Sigmoid colon (tissue), 7 donors: ENCODE measurements around the gene PHACTR3. TPM values are rescaled to one million over a fixed set of nuclear protein-coding genes. Genes with fewer than 3 reads are reported as not detected.

Source experiments
- DNase-seq: peaks from one replicate; pipeline ENCODE4 v3.0.0-alpha.2; 2019
- H3K27ac ChIP-seq, 4 donors: fragments of 200-600 bp; sonication (generic); one replicate each; pipeline ENCODE4 v1.5.1; 2016 to 2019; ENCODE audit warnings: mild to moderate bottlenecking in 1 of 4
- H3K27me3 ChIP-seq, 3 donors: fragments of 200-600 bp; sonication (generic); one replicate each; pipeline ENCODE4 v1.5.1; 2019; ENCODE audit warnings: mild to moderate bottlenecking in 1 of 3
- H3K36me3 ChIP-seq, 4 donors: fragments of 200-600 bp; sonication (generic); one replicate each; pipeline ENCODE4 v1.5.1; 2016 to 2019
- H3K4me1 ChIP-seq, 4 donors: fragments of 200-600 bp; sonication (generic); one replicate each; pipeline ENCODE4 v1.5.1; 2017 to 2019
- H3K4me3 ChIP-seq, 4 donors: fragments of 200-600 bp; sonication (generic); one replicate each; pipeline ENCODE4 v1.5.1; 2017 to 2019; ENCODE audit warnings: mild to moderate bottlenecking in 2 of 4, moderate library complexity in 1 of 4
- H3K9me3 ChIP-seq, 4 donors: fragments of 200-600 bp in 3 of 4; sonication (generic) in 3 of 4; one replicate each; pipeline versions ENCODE4 v1.5.1 to v1.6.1; 2013 to 2019
- CTCF ChIP-seq, 4 experiments: fragments of 450-650 bp in 3 of 4; fragments of 200-600 bp in 1 of 4; IDR thresholded peaks; one replicate each; pipeline ENCODE4 v1.5.1; 2016 to 2019; ENCODE audit warnings: antibody characterized with exemption in 4 of 4, mild to moderate bottlenecking in 3 of 4, moderate library complexity in 2 of 4
- EP300 ChIP-seq, 4 donors: sonication (generic); formaldehyde crosslinking; IDR thresholded peaks; one replicate each; pipeline ENCODE4 v1.6.1; 2017; ENCODE audit warnings: antibody characterized with exemption in 4 of 4
- POLR2A ChIP-seq, 2 donors: fragments of 450-650 bp; IDR thresholded peaks; one replicate each; pipeline ENCODE4 v1.6.1; 2016; ENCODE audit warnings: antibody characterized with exemption in 2 of 2, mild to moderate bottlenecking in 2 of 2, moderate library complexity in 2 of 2
- POLR2AphosphoS5 ChIP-seq, 4 donors: sonication (generic); formaldehyde crosslinking; IDR thresholded peaks; one replicate each; pipeline ENCODE4 v1.6.1; 2017; ENCODE audit warnings: antibody characterized with exemption in 4 of 4
- WGBS, 2 donors: extraction: QIAGEN DNeasy Blood & Tissue Kit; methylation state at CpG; one replicate each; pipeline ENCODE4 v1.1.7; 2013; 5-methylcytosine and 5-hydroxymethylcytosine counted together
- intact Hi-C: fragments of 100-400 bp; cut with DNase I; formaldehyde crosslinking; loops from one replicate; pipeline ENCODE4 v1.15.1; 2023
- polyA plus RNA-seq, 3 donors: library from polyadenylated mRNA; stranded (reverse); fragments of 200-250 nt; gene quantifications; one replicate each; pipeline ENCODE4 v1.2.3, GENCODE V29; 2013
- total RNA-seq, 4 donors: library from RNA; depleted of rRNA; stranded (reverse); fragments of >200 nt; gene quantifications; one replicate each; pipeline ENCODE4 v1.1.0, GENCODE V29; 2016
- donor health status: healthy with polysubstance abuse.
- donor health status: Bipolar disorder and iron deficiency.
- donor health status: healthy.

The PHACTR3 gene
- total and polyA plus RNA-seq, 7 donors, result under 0.01 to 1.5 (median 0.81) TPM

- intact Hi-C loops, result no loop called here
- H3K27ac ChIP-seq, result no peak overlapping the region
- H3K4me3 ChIP-seq, result no peak overlapping the region
- no peaks in the 10 kb centered on the region for H3K27me3 ChIP-seq
- no peaks in the 10 kb centered on the region for H3K36me3 ChIP-seq
- H3K4me1 ChIP-seq, result no peaks in the 10 kb centered on the region
- DNase-seq, result no peak
- H3K9me3 ChIP-seq, result no peaks in the 10 kb centered on the region
- 79 to 81% methylated on average over 2 of the region's 2 CpGs for whole genome bisulfite sequencing, 2 donors
- TF ChIP-seq CTCF (IDR thresholded peaks at IDR 0.05), result no peak
- TF ChIP-seq POLR2AphosphoS5 (IDR thresholded peaks at IDR 0.05), result no peak
- no peak for TF ChIP-seq EP300 (IDR thresholded peaks at IDR 0.05)
- TF ChIP-seq POLR2A (IDR thresholded peaks at IDR 0.05), result no peak
Measured at GRCh38 chr20:59731376-59731775, 127.0 kb downstream of the PHACTR3 start.

- 28 to 48% methylated on average over 3 of the region's 3 CpGs for WGBS, 2 donors
- no peak for DNase-seq
- H3K27ac ChIP-seq, result no peak overlapping the region
Measured at GRCh38 chr20:59733351-59733750, 129.0 kb downstream of the PHACTR3 start.

GRCh38 chr20:59735486-59735885 lies 131.1 kb downstream of the PHACTR3 start:
- WGBS, 2 donors, result 51 to 60% methylated on average over 8 of the region's 8 CpGs
- Histone ChIP-seq H3K9me3 (no peaks in the 10 kb centered on the region), H3K27ac (no peak overlapping the region), H3K27me3 (no peaks in the 10 kb centered on the region), H3K4me1 (no peaks in the 10 kb centered on the region), H3K36me3 (no peaks in the 10 kb centered on the region), H3K4me3 (no peak overlapping the region)
- TF ChIP-seq POLR2AphosphoS5 (IDR thresholded peaks at IDR 0.05), result no peak
- TF ChIP-seq EP300 (IDR thresholded peaks at IDR 0.05), result no peak
- TF ChIP-seq POLR2A (IDR thresholded peaks at IDR 0.05), result no peak
- no peak for TF ChIP-seq CTCF (IDR thresholded peaks at IDR 0.05)
- DNase-seq, result no peak
- intact Hi-C loops, result no loop called here

More at GRCh38 chr20:59733351-59733750, 129.0 kb downstream of the PHACTR3 start:
- no peak overlapping the region for H3K4me3 ChIP-seq
- no peaks in the 10 kb centered on the region for H3K27me3 ChIP-seq
- intact Hi-C loops, result no loop called here
- no peaks in the 10 kb centered on the region for H3K9me3 ChIP-seq
- TF ChIP-seq EP300 (IDR thresholded peaks at IDR 0.05) (no peak), CTCF (IDR thresholded peaks at IDR 0.05) (no peak), POLR2AphosphoS5 (IDR thresholded peaks at IDR 0.05) (no peak), POLR2A (IDR thresholded peaks at IDR 0.05) (no peak)
- H3K4me1 ChIP-seq, result no peaks in the 10 kb centered on the region
- no peaks in the 10 kb centered on the region for H3K36me3 ChIP-seq

GRCh38 chr20:59735917-59736316 lies 131.6 kb downstream of the PHACTR3 start:
- no peak for TF ChIP-seq POLR2A (IDR thresholded peaks at IDR 0.05)
- no peak for TF ChIP-seq POLR2AphosphoS5 (IDR thresholded peaks at IDR 0.05)
- TF ChIP-seq EP300 (IDR thresholded peaks at IDR 0.05), result no peak
- no peak for TF ChIP-seq CTCF (IDR thresholded peaks at IDR 0.05)
- no peaks in the 10 kb centered on the region for H3K27me3 ChIP-seq
- DNase-seq, result no peak

GRCh38 chr20:59736366-59736765 lies 132.0 kb downstream of the PHACTR3 start:
- Histone ChIP-seq H3K36me3 (no peaks in the 10 kb centered on the region), H3K9me3 (no peaks in the 10 kb centered on the region), H3K27ac (no peak overlapping the region), H3K27me3 (no peaks in the 10 kb centered on the region), H3K4me1 (no peaks in the 10 kb centered on the region), H3K4me3 (no peak overlapping the region)
- no peak for TF ChIP-seq POLR2A (IDR thresholded peaks at IDR 0.05)
- no peak for TF ChIP-seq EP300 (IDR thresholded peaks at IDR 0.05)
- no peak for TF ChIP-seq CTCF (IDR thresholded peaks at IDR 0.05)
- TF ChIP-seq POLR2AphosphoS5 (IDR thresholded peaks at IDR 0.05), result no peak
- DNase-seq, result no peak
- 57 to 73% methylated on average over 10 of the region's 10 CpGs for WGBS, 2 donors
- intact Hi-C loops, result no loop called here

More at GRCh38 chr20:59735917-59736316, 131.6 kb downstream of the PHACTR3 start:
- Histone ChIP-seq H3K9me3 (no peaks in the 10 kb centered on the region), H3K27ac (no peak overlapping the region), H3K36me3 (no peaks in the 10 kb centered on the region), H3K4me3 (no peak overlapping the region), H3K4me1 (no peaks in the 10 kb centered on the region)
- WGBS, 2 donors, result 77 to 82% methylated on average over 1 of the region's 1 CpG
- intact Hi-C loops, result no loop called here
